HG03066 (cell line): ENCODE data around the gene MSX2.

ENCODE experiments used
- ATAC-seq: cut with Tn5 transposase; IDR thresholded peaks from one replicate; pipeline ENCODE4 v1.9.1; 2021; ENCODE audit warnings: low read depth; ENCODE audit not compliant: unreplicated experiment

MSX2 gene

GRCh38 chr5:174717826-174718455 lies 6.4 kb upstream of the MSX2 start:
- no peak for ATAC-seq

- ATAC-seq: no peak
Measured at GRCh38 chr5:174718880-174719610, 5.3 kb upstream of the MSX2 start.

GRCh38 chr5:174719793-174720611 lies 4.4 kb upstream of the MSX2 start:
- no peak for ATAC-seq

- ATAC-seq: no peak
Measured at GRCh38 chr5:174720612-174721529, 3.5 kb upstream of the MSX2 start.

GRCh38 chr5:174721530-174722432 lies 2.6 kb upstream of the MSX2 start:
- ATAC-seq: no peak

- ATAC-seq: no peak
Measured at GRCh38 chr5:174722500-174722899, 1.9 kb upstream of the MSX2 start.

- ATAC-seq: no peak
Measured at GRCh38 chr5:174723315-174723978, 935 bp upstream of the MSX2 start.

GRCh38 chr5:174723979-174724483 lies 351 bp upstream of the MSX2 start:
- no peak for ATAC-seq

- ATAC-seq: no peak
Measured at GRCh38 chr5:174725261-174725990, 1.0 kb downstream of the MSX2 start.

GRCh38 chr5:174725991-174726601 lies 1.7 kb downstream of the MSX2 start:
- ATAC-seq: no peak

GRCh38 chr5:174726916-174727793 lies 2.8 kb downstream of the MSX2 start:
- no peak for ATAC-seq

- ATAC-seq: no peak
Measured at GRCh38 chr5:174727794-174728680, 3.7 kb downstream of the MSX2 start.

- no peak for ATAC-seq
Measured at GRCh38 chr5:174729075-174729680, 4.8 kb downstream of the MSX2 start.

GRCh38 chr5:174731214-174732035 lies 7.0 kb downstream of the MSX2 start:
- ATAC-seq: no peak
